Measurements from ENCODE around the gene RGS13. TPM values are rescaled to one million over a fixed set of nuclear protein-coding genes. Genes with fewer than 3 reads are reported as not detected.

Gene RGS13
- total RNA-seq, 2 experiments from 2014 or later, result 0.17 to 0.30 TPM

DNA sequence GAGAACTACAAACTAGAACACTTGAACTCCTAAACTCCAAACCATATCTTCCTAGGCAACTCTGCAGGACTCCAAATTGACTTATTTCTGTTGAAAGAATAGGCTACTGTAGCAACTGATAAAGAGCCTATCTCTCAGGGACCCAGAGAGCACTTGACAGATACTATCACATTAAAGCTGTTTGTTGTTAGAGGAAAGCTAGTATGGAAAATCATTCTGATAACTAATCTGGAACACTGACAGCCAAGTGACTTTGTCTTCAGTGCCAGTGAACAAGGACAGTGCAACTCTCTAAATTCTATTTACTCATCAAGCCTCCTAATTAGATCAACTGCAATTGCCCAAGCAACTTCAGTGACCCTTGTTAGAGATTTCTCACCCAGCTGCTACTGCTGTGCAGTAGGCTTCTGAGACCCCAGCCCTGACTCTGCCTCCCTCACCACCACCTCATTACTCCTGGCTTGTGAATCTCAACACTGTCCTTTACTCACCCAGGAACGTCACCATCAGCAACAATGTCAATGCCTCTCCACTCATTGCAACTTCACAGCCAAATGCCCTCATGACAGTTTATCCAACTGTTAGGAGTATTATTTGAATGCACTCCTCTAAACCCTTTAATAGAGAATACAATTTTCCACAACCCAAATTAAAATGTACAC, 7.4 kb upstream of the RGS13 start:
- Mint-ChIP-seq H3K27me3 (no peaks in the 10 kb centered on the region), H3K36me3 (ENCODE audit: low read depth) (no peaks in the 10 kb centered on the region), H3K4me1 (ENCODE audit: low read depth) (no peaks in the 10 kb centered on the region), H3K27ac (no peak overlapping the region), H3K9me3 (no peaks in the 10 kb centered on the region), H3K4me3 (no peak overlapping the region)
- TF ChIP-seq, protein P1, sequence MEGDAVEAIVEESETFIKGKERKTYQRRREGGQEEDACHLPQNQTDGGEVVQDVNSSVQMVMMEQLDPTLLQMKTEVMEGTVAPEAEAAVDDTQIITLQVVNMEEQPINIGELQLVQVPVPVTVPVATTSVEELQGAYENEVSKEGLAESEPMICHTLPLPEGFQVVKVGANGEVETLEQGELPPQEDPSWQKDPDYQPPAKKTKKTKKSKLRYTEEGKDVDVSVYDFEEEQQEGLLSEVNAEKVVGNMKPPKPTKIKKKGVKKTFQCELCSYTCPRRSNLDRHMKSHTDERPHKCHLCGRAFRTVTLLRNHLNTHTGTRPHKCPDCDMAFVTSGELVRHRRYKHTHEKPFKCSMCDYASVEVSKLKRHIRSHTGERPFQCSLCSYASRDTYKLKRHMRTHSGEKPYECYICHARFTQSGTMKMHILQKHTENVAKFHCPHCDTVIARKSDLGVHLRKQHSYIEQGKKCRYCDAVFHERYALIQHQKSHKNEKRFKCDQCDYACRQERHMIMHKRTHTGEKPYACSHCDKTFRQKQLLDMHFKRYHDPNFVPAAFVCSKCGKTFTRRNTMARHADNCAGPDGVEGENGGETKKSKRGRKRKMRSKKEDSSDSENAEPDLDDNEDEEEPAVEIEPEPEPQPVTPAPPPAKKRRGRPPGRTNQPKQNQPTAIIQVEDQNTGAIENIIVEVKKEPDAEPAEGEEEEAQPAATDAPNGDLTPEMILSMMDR (IDR thresholded peaks at IDR 0.05), result no peak
- Histone ChIP-seq H3K27me3 (ENCODE audit: control insufficient read depth in 1 of 2, insufficient read depth in 2 of 2, low read length in 2 of 2) (no peaks in the 10 kb centered on the region), H3K4me3 (ENCODE audit: low read length) (no peak overlapping the region), H3K4me1 (ENCODE audit: insufficient read depth, low read length) (no peaks in the 10 kb centered on the region), H3K36me3 (ENCODE audit: insufficient read depth, low read length) (no peaks in the 10 kb centered on the region), H3K9me3 (ENCODE audit: control insufficient read depth in 1 of 2, insufficient read depth in 1 of 2, low read length in 2 of 2) (no peaks in the 10 kb centered on the region), H3K27ac (ENCODE audit: low read depth in 1 of 2, low read length in 2 of 2) (no peak overlapping the region)
- no peak for DNase-seq
- intact Hi-C loops (cut with DNase I, micrococcal nuclease), result no loop called here
- ChIA-PET CTCF (interaction anchor here (1.5 kb wide), 1 partner anchor 13 kb away, joined by 4 read pairs; no protein-coding TSS in a partner anchor), POLR2A (no interaction called here)
- ATAC-seq (ENCODE audit: poor library complexity), result no peak

DNA sequence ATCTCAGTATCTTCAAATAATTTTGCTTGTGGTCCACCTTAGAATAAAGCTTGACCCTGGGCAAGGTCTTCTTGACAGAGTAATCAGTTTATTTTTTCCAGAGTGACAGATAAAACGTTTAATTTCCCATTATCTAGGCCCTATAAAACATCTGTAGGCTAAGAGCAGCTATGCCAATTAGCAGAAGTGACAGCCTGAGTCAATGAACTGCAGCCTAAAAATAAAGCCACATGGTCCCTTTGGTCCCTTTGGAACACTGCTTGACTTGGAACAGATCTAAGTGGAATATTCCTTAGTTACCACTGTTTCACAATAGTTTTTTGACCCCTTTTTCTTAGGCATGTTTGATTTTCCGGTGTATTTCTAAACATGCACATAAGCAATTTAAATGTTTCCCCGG, 6.3 kb upstream of the RGS13 start:
- Mint-ChIP-seq H3K4me1 (ENCODE audit: low read depth) (no peaks in the 10 kb centered on the region), H3K4me3 (no peak overlapping the region), H3K36me3 (ENCODE audit: low read depth) (no peaks in the 10 kb centered on the region), H3K9me3 (no peaks in the 10 kb centered on the region), H3K27ac (no peak overlapping the region), H3K27me3 (no peaks in the 10 kb centered on the region)
- Histone ChIP-seq H3K27ac (ENCODE audit: low read depth in 1 of 2, low read length in 2 of 2) (no peak overlapping the region), H3K9me3 (ENCODE audit: control insufficient read depth in 1 of 2, insufficient read depth in 1 of 2, low read length in 2 of 2) (no peaks in the 10 kb centered on the region), H3K36me3 (ENCODE audit: insufficient read depth, low read length) (no peaks in the 10 kb centered on the region), H3K27me3 (ENCODE audit: control insufficient read depth in 1 of 2, insufficient read depth in 2 of 2, low read length in 2 of 2) (no peaks in the 10 kb centered on the region), H3K4me1 (ENCODE audit: insufficient read depth, low read length) (no peaks in the 10 kb centered on the region), H3K4me3 (ENCODE audit: low read length) (no peak overlapping the region)
- intact Hi-C loops (cut with DNase I, micrococcal nuclease), result no loop called here
- ATAC-seq (ENCODE audit: poor library complexity) (no peak), DNase-seq (no peak)
- ChIA-PET CTCF (no interaction called here), POLR2A (no interaction called here)
- TF ChIP-seq, protein P1 (IDR thresholded peaks at IDR 0.05), result no peak

DNA sequence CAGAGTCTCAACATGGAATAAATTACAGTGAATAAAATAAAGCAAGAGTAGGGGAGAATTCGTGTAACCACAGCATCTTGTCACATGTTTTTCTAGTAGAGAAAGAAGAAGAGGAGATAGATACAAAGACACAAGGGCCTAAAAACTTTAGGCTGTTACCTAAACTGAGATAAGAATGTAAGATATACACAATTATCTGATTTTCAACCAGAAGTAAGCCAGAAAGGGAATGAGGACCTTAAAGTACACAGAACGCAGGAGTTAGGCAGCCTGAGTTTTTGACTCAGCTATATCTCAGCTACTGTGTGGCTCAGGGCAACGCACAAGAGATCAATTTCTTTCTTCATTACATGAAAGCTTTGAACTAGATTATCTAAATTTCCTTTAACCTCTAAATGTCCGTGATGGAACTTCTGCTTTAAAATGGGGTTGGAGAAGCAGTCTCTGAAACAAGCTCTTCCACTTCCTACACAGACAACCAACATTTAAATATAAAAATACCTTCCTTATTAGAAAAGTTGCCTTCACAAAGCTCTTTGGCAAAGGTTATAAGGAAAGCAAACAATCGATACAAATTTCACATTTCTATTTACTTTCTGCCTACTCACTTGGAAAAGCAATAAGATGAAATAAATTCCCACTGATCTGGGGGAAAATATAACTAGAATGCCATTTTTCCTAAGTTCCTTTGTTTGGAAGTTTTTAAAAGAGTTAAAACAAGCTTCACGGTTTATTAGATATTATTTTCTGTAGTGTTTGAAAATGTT, 5.2 kb upstream of the RGS13 start:
- DNase-seq (no peak), ATAC-seq (ENCODE audit: poor library complexity) (no peak)
- POLR2A ChIA-PET, result no interaction called here
- CTCF ChIA-PET, result no interaction called here
- no peak overlapping the region for H3K4me3 Mint-ChIP-seq
- intact Hi-C loops (cut with DNase I, micrococcal nuclease), result no loop called here
- TF ChIP-seq, protein P1 (IDR thresholded peaks at IDR 0.05), result no peak
- H3K9me3 Mint-ChIP-seq, result no peaks in the 10 kb centered on the region
- H3K27me3 Mint-ChIP-seq, result no peaks in the 10 kb centered on the region
- H3K9me3 ChIP-seq (ENCODE audit: control insufficient read depth in 1 of 2, insufficient read depth in 1 of 2, low read length in 2 of 2), result no peaks in the 10 kb centered on the region
- no peak overlapping the region for H3K4me3 ChIP-seq (ENCODE audit: low read length)
- H3K27me3 ChIP-seq (ENCODE audit: control insufficient read depth in 1 of 2, insufficient read depth in 2 of 2, low read length in 2 of 2), result no peaks in the 10 kb centered on the region
- no peaks in the 10 kb centered on the region for H3K4me1 ChIP-seq (ENCODE audit: insufficient read depth, low read length)
- no peaks in the 10 kb centered on the region for H3K4me1 Mint-ChIP-seq (ENCODE audit: low read depth)
- no peak overlapping the region for H3K27ac Mint-ChIP-seq
- no peak overlapping the region for H3K27ac ChIP-seq (ENCODE audit: low read depth in 1 of 2, low read length in 2 of 2)
- no peaks in the 10 kb centered on the region for H3K36me3 Mint-ChIP-seq (ENCODE audit: low read depth)
- H3K36me3 ChIP-seq (ENCODE audit: insufficient read depth, low read length), result no peaks in the 10 kb centered on the region

Measured in CD4-positive, alpha-beta T cell (primary cell).